Motor neuron (in vitro differentiated cells): Measurements from ENCODE around the gene CATSPER3. TPM values are rescaled to one million over a fixed set of nuclear protein-coding genes. Genes with fewer than 3 reads are reported as not detected.

Experiments used
- ATAC-seq, 8 experiments: fragments of 200-7000 bp; cut with Tn5 transposase; replicated peaks in 6 of 8; 2 replicates each; pipeline ENCODE4 v1.8.0; 2021; ENCODE audit warnings: mild to moderate bottlenecking in 8 of 8, moderate library complexity in 8 of 8
- H3K27ac ChIP-seq, 2 donors: fragments of 250-450 bp; sonication (Bioruptor Pico); 2 replicates each; pipeline ENCODE4 v1.9.0; 2021; ENCODE audit warnings: antibody characterized with exemption in 2 of 2, mild to moderate bottlenecking in 2 of 2, moderate library complexity in 1 of 2
- H3K4me1 ChIP-seq, 2 donors: fragments of 250-450 bp; sonication (Bioruptor Pico); replicated peaks in 1 of 2; 2 replicates each; pipeline ENCODE4 v1.6.1; 2021; ENCODE audit warnings: antibody characterized with exemption in 2 of 2, mild to moderate bottlenecking in 2 of 2, moderate library complexity in 1 of 2
- H3K4me3 ChIP-seq, 5 donors: fragments of 250-450 bp; sonication (Bioruptor Pico); 2 replicates each; pipeline ENCODE4 v1.9.0; 2021; ENCODE audit warnings: antibody characterized with exemption in 5 of 5, mild to moderate bottlenecking in 5 of 5, moderate library complexity in 4 of 5
- WGBS, 10 experiments: fragments of 450-650 bp; shearing (Covaris generic); methylation state at CpG; one replicate each; pipeline ENCODE4 v1.0.0; 2022; 5-methylcytosine and 5-hydroxymethylcytosine counted together
- in situ Hi-C, 9 experiments: fragments of 400-800 bp; cut with MboI; loops; one replicate each; pipeline ENCODE4 v1.15.0; 2021; ENCODE audit warnings: low sequenced_read_pairs in 9 of 9, low pct_unique_long_range_greater_than_20kb in 2 of 9; ENCODE audit not compliant: unreplicated experiment in 9 of 9
- total RNA-seq, 8 experiments: library from RNA; unstranded; fragments of 300-600 nt; gene quantifications; 2 replicates each; pipeline versions ENCODE4 v1.2.3 to v1.2.4, GENCODE V29; 2022

CATSPER3 gene
- total RNA-seq, 8 experiments from 2014 or later: 0.21 to 0.67 (median 0.32) TPM; not detected in 1

DNA sequence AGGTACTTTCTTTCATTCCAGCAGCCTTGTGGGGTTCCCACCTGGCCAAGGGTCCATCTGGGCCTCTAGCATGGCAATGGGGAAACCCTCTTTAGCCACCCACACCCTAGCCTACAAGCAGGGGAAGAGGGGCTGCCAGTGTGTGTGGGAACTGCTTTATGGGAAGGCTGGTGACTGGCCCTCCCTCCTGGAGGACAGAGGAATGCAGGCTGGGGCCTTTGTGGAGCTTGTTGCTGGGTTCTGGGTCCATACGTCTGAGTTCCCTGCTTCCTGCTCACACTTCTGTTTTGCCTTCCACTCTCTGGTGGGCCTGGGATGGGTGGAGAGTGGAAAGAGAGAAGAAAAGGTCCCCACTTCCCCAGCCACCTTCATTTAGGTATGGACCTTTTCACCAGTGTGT lies 81.2 kb downstream of the CATSPER3 start:
- Histone ChIP-seq H3K4me3 (no peak overlapping the region), H3K27ac (no peak overlapping the region), H3K4me1 (no peaks in the 10 kb centered on the region)
- ATAC-seq: no peak
- in situ Hi-C loops: loop anchor here in 1 of 9 experiments (25.0 kb wide), 1 partner anchor 288 kb away; no protein-coding TSS in a partner anchor
- WGBS, 10 experiments: 0% methylated on average over 1 of the region's 1 CpG; no CpG with 5 or more reads in 7 of the 10 experiments

- no peak overlapping the region for H3K4me3 ChIP-seq
- H3K4me1 ChIP-seq: no peaks in the 10 kb centered on the region
- no peak for ATAC-seq
- no peak overlapping the region for H3K27ac ChIP-seq
- WGBS, 10 experiments: 40% methylated on average over 2 of the region's 45 CpGs; no CpG with 5 or more reads in 9 of the 10 experiments
- in situ Hi-C loops: no loop called here
Measured at GRCh38 chr5:135050244-135050767, 82.6 kb downstream of the CATSPER3 start.

DNA sequence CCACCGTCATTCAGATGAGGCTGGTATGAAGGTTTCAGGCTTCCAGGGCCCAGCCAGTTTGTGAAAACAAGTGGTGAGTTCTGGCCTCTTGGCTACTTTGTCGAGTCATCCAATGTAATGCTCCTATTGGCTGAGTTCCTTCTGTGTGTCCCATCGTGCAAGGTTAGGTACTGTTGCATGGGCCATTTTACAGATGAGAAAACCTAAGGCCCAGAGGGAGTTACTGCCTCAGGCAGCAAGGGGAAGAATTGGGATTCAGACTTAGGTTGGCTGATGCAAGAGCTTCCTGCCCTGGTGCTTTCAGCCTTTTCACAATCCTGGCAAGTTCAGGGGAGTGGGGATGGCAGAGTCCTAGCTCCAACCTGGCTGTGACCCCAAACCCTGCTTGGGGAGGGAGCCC lies 83.7 kb downstream of the CATSPER3 start:
- Histone ChIP-seq H3K4me3 (no peak overlapping the region), H3K27ac (no peak overlapping the region), H3K4me1 (no peaks in the 10 kb centered on the region)
- no peak for ATAC-seq
- 0 to 65% (median 17%) methylated on average over 1 to 3 of the region's 3 CpGs; no CpG with 5 or more reads in 3 of the 10 experiments for WGBS, 10 experiments
- in situ Hi-C loops: no loop called here

GRCh38 chr5:135051872-135052271 lies 84.2 kb downstream of the CATSPER3 start:
- in situ Hi-C loops: no loop called here
- no peak overlapping the region for H3K27ac ChIP-seq
- no peak for ATAC-seq
- H3K4me1 ChIP-seq: no peaks in the 10 kb centered on the region
- H3K4me3 ChIP-seq: no peak overlapping the region
- 25 to 100% (median 84%) methylated on average over 1 to 11 of the region's 11 CpGs; no CpG with 5 or more reads in 2 of the 10 experiments for WGBS, 10 experiments

DNA sequence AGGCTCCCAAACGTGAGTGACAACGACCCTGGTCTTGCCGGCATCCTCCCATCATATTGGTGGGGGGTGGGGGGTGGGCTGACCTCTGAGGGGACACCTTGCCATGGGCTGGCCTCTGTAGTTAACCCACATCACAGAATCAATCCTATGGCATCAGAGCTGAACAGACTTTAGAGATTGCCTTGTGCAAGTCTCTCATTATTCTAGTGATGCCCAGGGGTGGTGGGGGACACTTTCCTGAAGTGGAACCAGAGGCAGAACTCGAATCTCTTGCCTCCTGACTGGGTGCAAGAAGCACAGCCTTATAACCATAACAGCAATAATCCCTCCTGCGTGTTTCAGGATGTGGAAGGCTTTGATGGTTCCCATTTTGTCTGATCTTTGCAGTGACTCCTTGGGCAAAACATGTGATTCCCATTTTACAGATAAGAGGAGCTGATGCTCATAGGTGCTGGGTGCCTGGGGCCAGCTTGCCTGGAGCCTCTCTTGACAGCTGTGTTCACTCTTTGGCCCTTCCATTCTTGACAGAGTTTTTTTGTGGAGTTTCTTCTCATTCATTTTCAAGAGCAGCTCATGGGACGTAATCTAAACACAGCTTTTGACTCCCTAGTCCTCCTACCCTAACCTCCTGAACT lies 84.9 kb downstream of the CATSPER3 start:
- in situ Hi-C loops: no loop called here
- no peak overlapping the region for H3K27ac ChIP-seq
- H3K4me1 ChIP-seq: no peaks in the 10 kb centered on the region
- no peak for ATAC-seq
- H3K4me3 ChIP-seq: no peak overlapping the region
- WGBS, 10 experiments: 0 to 58% (median 0%) methylated on average over 1 to 2 of the region's 6 CpGs; no CpG with 5 or more reads in 6 of the 10 experiments

GRCh38 chr5:135053278-135053677 lies 85.6 kb downstream of the CATSPER3 start:
- in situ Hi-C loops: no loop called here

GRCh38 chr5:135053989-135054388 lies 86.3 kb downstream of the CATSPER3 start:
- Histone ChIP-seq H3K4me3 (no peak overlapping the region), H3K4me1 (peaks cover 2 to 7% of the 10 kb centered on the region in 2 donors), H3K27ac (no peak overlapping the region)
- in situ Hi-C loops: no loop called here
- 8 to 76% (median 50%) methylated on average over 1 to 5 of the region's 8 CpGs; no CpG with 5 or more reads in 1 of the 10 experiments for WGBS, 10 experiments
- ATAC-seq: peak in 1 of 8 experiments; percentile 45

More at GRCh38 chr5:135053278-135053677, 85.6 kb downstream of the CATSPER3 start:
- peak in 1 of 8 experiments; percentile 43 for ATAC-seq
- H3K27ac ChIP-seq: no peak overlapping the region
- no peak overlapping the region for H3K4me3 ChIP-seq
- peaks cover 0 to 4% of the 10 kb centered on the region in 2 donors for H3K4me1 ChIP-seq
- 72 to 80% (median 78%) methylated on average over 1 to 2 of the region's 3 CpGs; no CpG with 5 or more reads in 6 of the 10 experiments for WGBS, 10 experiments

DNA sequence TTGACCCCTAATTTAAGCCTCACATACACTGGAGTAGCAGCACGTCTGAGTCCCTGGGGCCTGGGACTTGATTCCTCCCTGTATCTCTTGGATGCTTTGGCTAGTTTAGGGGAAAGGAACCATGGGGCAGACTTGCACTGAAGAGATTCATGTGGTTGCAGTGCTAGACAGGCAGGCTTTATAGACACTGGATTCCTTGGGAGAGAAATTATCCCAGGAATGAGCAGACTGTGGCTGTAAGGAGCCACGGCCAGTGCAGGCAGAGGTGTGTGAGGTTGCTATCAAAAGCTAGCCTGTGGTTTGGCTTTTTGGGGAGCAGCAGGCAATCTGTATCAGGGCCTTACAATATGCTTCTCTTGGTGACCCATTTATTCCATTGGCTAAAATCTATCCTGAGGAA lies 86.8 kb downstream of the CATSPER3 start:
- Histone ChIP-seq H3K4me1 (peaks cover 2 to 7% of the 10 kb centered on the region in 2 donors), H3K27ac (no peak overlapping the region), H3K4me3 (no peak overlapping the region)
- ATAC-seq: no peak
- WGBS, 10 experiments: 42 to 80% methylated on average over 1 to 2 of the region's 2 CpGs; no CpG with 5 or more reads in 8 of the 10 experiments
- in situ Hi-C loops: no loop called here

DNA sequence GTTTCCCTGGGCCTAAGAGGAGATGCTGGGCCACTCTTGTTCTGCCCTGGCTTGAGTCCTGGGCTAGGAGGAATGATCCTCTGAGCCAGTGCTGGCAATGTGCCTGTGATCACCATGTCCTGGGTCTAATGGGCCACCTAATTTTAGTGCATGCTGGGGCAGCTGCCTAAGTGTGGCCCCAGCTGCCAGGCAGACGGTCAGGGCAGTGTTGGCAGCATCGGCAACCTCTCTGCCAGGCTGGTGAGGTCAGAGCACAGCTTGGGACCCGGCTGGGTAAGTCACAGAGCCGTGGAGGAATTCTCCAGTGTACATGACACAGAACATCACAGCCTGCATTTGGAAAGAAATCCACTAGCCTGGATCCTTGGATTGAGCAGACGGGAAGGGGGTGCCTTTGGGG lies 87.7 kb downstream of the CATSPER3 start:
- peaks cover 2 to 7% of the 10 kb centered on the region in 2 donors for H3K4me1 ChIP-seq
- H3K27ac ChIP-seq: no peak overlapping the region
- in situ Hi-C loops: no loop called here
- no peak overlapping the region for H3K4me3 ChIP-seq
- no peak for ATAC-seq
- 38 to 90% (median 86%) methylated on average over 1 to 4 of the region's 5 CpGs; no CpG with 5 or more reads in 7 of the 10 experiments for WGBS, 10 experiments

- Histone ChIP-seq H3K4me1 (peaks cover 2 to 7% of the 10 kb centered on the region in 2 donors), H3K4me3 (no peak overlapping the region), H3K27ac (no peak overlapping the region)
- 40 to 88% (median 61%) methylated on average over 1 to 8 of the region's 8 CpGs; no CpG with 5 or more reads in 2 of the 10 experiments for WGBS, 10 experiments
- in situ Hi-C loops: no loop called here
- ATAC-seq: no peak
Measured at GRCh38 chr5:135056316-135057030, 88.8 kb downstream of the CATSPER3 start.

- Histone ChIP-seq H3K27ac (no peak overlapping the region), H3K4me3 (no peak overlapping the region), H3K4me1 (peaks cover 2 to 7% of the 10 kb centered on the region in 2 donors)
- in situ Hi-C loops: no loop called here
- ATAC-seq: no peak
- 30 to 67% methylated on average over 1 to 2 of the region's 2 CpGs; no CpG with 5 or more reads in 8 of the 10 experiments for WGBS, 10 experiments
Measured at GRCh38 chr5:135057233-135057632, 89.5 kb downstream of the CATSPER3 start.

DNA sequence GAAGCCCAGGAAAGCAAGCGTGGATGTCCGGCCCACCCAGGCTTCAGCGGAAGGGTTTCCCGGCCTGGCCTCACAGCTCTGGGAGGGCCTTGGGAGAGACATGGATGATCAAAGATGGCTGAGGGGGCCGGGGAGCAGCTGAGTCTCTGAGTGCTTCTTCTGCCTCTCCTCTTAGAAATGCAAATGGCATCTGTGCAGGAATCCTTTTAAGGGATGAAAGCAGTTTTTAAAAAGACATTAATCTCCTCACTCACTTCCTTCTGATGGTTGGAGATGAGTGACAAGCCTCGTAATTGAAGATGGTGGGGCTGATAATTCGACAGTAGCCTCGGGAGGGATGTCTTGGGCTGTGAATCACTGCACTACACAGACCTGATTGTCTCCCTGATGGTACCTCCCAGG lies 90.6 kb downstream of the CATSPER3 start:
- in situ Hi-C loops: no loop called here
- 4 to 20% (median 8%) methylated on average over 1 to 8 of the region's 8 CpGs; no CpG with 5 or more reads in 7 of the 10 experiments for WGBS, 10 experiments
- peak overlapping the region in 1 of 2 donors; percentile 66 for H3K27ac ChIP-seq

More for the DNA sequence above, 90.6 kb downstream of the CATSPER3 start:
- no peak overlapping the region for H3K4me3 ChIP-seq
- ATAC-seq: peak in 5 of 8 experiments; percentile 79 to 94 (median 92)
- peaks cover 2 to 7% of the 10 kb centered on the region in 2 donors for H3K4me1 ChIP-seq
